Stimulated activated CD8-positive, alpha-beta memory T cell treated with anti-CD3 and anti-CD28 coated beads, Interleukin-15, amount 100 ng/mL, for 1 hour (primary cell): ENCODE data around the gene HPS5.

Source experiments
- DNase-seq: peaks from one replicate; pipeline ENCODE4 v3.0.0-alpha.2; 2020; ENCODE audit warnings: low read depth

HPS5 gene

DNA sequence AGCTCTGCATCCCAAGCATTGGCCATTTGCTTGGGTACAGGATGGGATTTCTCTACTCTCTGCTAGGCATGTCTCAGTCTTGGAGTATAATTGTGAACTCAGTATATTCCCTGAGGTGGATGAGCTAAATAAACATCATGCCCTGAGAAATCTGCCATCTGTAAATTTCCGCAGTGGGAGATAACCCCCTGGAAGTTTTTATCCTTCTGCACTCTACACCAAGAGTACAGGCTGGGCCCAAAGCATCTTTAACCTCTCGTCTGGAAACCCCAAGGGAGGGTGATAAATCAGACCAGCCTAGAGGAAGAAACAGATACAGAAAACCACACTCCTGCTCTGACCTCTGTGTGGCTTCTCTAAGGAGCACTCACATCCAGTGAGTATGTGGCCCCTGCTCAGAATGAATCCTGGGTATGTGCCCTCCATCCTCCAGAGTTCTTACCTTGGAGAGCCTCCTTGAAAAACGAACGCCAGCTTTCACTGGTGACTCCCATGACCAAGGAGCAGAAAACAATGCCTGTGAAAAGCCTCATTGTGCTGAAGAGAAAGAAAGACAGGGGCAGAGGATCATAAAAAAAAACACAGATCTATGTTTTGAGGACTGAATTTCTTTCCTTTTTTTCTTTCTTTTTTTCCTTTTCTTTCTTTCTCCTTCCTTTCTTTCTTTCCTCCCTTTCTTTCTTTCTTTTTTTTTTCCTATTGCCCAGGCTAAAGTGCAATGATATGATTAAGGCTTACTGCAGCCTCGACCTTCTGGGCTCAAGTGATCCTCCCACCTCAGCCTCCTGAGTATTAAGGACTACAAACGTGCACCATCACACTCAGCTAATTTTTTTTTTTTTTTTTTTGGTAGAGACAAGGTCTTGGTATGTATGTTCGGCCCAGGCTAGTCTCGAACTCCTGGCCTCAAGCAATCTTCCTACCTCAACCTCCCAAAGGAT is 86.3 kb downstream of the HPS5 start:
- DNase-seq = no peak

DNA sequence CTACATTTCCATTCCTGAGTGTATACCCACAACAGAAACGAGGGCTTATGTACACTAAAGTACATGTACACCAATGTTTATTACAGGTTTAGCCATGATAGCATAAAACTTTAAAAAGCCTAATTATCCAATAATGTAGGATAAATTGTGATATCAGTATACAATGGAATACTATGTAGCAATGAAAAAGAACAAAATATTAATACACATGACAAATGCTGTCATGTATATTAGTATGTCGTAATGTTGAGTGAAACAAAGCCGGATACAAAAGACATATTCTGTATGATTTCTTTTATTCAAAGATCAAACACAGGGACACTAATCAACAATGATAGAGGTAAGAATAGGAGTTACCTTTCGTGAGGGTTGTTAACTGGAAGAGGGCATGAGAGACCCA is 88.0 kb downstream of the HPS5 start:
- DNase-seq = no peak

DNA sequence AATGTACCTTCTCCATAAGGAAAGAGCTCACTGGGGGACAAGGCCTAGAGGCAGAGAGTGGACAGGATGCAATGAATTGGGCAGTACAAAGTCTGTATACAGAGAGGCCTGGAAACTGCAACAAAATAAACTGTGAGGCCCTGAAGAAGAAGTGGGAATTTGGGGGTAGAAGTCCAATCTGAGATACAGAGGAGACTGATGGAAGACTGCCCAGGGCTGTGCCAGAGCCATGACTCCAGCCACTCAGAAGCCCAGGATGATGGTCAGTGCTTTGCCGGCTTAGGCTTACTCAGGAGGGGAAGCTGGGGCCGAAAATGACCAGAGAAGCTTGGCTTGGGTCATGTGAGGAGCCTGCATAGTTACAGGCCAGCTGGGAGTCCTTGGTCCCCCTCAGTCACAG is 91.1 kb downstream of the HPS5 start:
- DNase-seq = no peak

DNA sequence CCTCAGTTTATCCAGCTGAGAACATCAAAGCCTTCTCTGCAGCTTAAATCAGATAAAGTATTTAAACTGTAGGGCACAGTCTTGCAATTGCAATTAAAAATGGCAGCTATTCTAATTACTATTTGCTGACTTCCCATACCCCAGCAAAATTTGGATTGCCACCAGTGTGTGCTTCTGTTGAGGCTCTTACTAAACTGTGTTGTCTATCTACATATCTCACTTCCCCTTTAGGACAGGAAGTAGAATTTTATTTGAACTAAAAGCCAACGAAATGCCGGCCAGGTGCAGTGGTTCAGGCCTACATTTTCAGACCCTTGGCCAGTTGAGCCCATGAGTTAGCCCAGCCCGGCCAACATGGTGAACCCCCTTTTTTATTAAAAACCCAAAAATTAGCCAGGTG is 92.4 kb downstream of the HPS5 start:
- no peak for DNase-seq
